Lung (tissue), 12 donors: ENCODE results near the gene PLA2G4F. TPM values are rescaled to one million over a fixed set of nuclear protein-coding genes. Genes with fewer than 3 reads are reported as not detected.

Experiments used
- ATAC-seq: fragments of 200-7000 bp; cut with Tn5 transposase; one replicate; pipeline ENCODE4 v1.9.1; 2020; ENCODE audit warnings: moderate number of reproducible peaks; ENCODE audit not compliant: insufficient read depth, low FRiP score
- DNase-seq, 3 donors: peaks; one replicate each; pipeline ENCODE4 v3.0.0-alpha.2; 2013 to 2017
- H3K27ac ChIP-seq, 2 donors: one replicate each; pipeline ENCODE4 v1.5.1; 2013; ENCODE audit warnings: mild to moderate bottlenecking in 2 of 2, moderate library complexity in 2 of 2, control low read depth in 1 of 2, inconsistent platforms in 1 of 2, low read depth in 1 of 2, low read length in 1 of 2
- H3K27me3 ChIP-seq, 3 donors: one replicate each; pipeline ENCODE4 v1.5.1; 2013; ENCODE audit warnings: low read length in 2 of 3; ENCODE audit not compliant: control insufficient read depth in 3 of 3, insufficient read depth in 3 of 3
- H3K36me3 ChIP-seq, 4 donors: one replicate each; pipeline ENCODE4 v1.5.1; 2013; ENCODE audit warnings: low read length in 4 of 4, mild to moderate bottlenecking in 1 of 4, moderate library complexity in 1 of 4; ENCODE audit not compliant: control insufficient read depth in 4 of 4, insufficient read depth in 4 of 4
- H3K4me1 ChIP-seq, 5 donors: one replicate each; pipeline ENCODE4 v1.5.1; 2013; ENCODE audit warnings: low read length in 5 of 5, mild to moderate bottlenecking in 2 of 5, moderate library complexity in 1 of 5; ENCODE audit not compliant: control insufficient read depth in 5 of 5, insufficient read depth in 5 of 5
- H3K4me3 ChIP-seq: one replicate; pipeline ENCODE4 v1.5.1; 2013; ENCODE audit warnings: mild to moderate bottlenecking, control low read depth, moderate library complexity
- H3K9ac ChIP-seq, 2 donors: one replicate each; pipeline ENCODE4 v1.5.1; 2013; ENCODE audit warnings: low read length in 2 of 2, control low read depth in 1 of 2; ENCODE audit not compliant: insufficient read depth in 1 of 2
- H3K9me3 ChIP-seq, 4 donors: one replicate each; pipeline ENCODE4 v1.5.1; 2013; ENCODE audit warnings: low read length in 3 of 4, mild to moderate bottlenecking in 1 of 4, moderate library complexity in 1 of 4; ENCODE audit not compliant: control insufficient read depth in 4 of 4, insufficient read depth in 3 of 4
- CTCF ChIP-seq: IDR thresholded peaks from 2 replicates; pipeline ENCODE4 v1.5.1; 2012; ENCODE audit warnings: mild to moderate bottlenecking; ENCODE audit errors: control extremely low read depth, extremely low read depth
- WGBS, 2 donors: extraction: QIAGEN DNeasy Blood & Tissue Kit; methylation state at CpG; one replicate each; pipeline ENCODE4 v1.1.7; 2013; 5-methylcytosine and 5-hydroxymethylcytosine counted together
- polyA plus RNA-seq, 2 donors: library from polyadenylated mRNA; stranded (reverse); fragments of 200-250 nt; gene quantifications; one replicate each; pipeline ENCODE4 v1.2.1, GENCODE V29; 2013
- total RNA-seq, 2 donors: library from RNA; depleted of rRNA in 1 of 2; stranded (reverse); fragments of >200 nt in 1 of 2; gene quantifications; one replicate each; pipeline ENCODE4 v1.2.1, GENCODE V29; 2014 to 2021
- donor health status: control.
- donor health status: control.
- donor health status: Bipolar disorder and iron deficiency.
- donor health status: healthy.
- donor health status: DM: yes; HTN: yes; CAD: no.

PLA2G4F gene
- total and polyA plus RNA-seq, 4 donors = 10.9 to 116 (median 41.8) TPM

GRCh38 chr15:42152196-42152920, 4.1 kb downstream of the PLA2G4F start:
- no peaks in the 10 kb centered on the region for H3K27me3 ChIP-seq
- no peaks in the 10 kb centered on the region for H3K36me3 ChIP-seq
- no peak for TF ChIP-seq CTCF
- peak in 1 of 3 donors; percentile 21 for DNase-seq
- ATAC-seq = peak; percentile 53
- 73 to 92% methylated on average over 14 of the region's 14 CpGs for WGBS, 2 donors
- H3K9me3 ChIP-seq = no peaks in the 10 kb centered on the region
- H3K27ac ChIP-seq = peak overlapping the region; percentile 58 to 66
- no peak overlapping the region for H3K4me3 ChIP-seq
- H3K4me1 ChIP-seq = peaks cover 0 to 27% (median 12%) of the 10 kb centered on the region in 5 donors
- no peak overlapping the region for H3K9ac ChIP-seq

- Histone ChIP-seq H3K4me1 (peaks cover 0 to 27% (median 12%) of the 10 kb centered on the region in 5 donors), H3K4me3 (no peak overlapping the region), H3K9me3 (no peaks in the 10 kb centered on the region), H3K27ac (peak overlapping the region; percentile 49 to 58), H3K27me3 (no peaks in the 10 kb centered on the region), H3K36me3 (no peaks in the 10 kb centered on the region), H3K9ac (no peak overlapping the region)
- ATAC-seq = no peak
- DNase-seq = peak in 1 of 3 donors; percentile 28
- WGBS, 2 donors = 57 to 67% methylated on average over 4 of the region's 4 CpGs
- no peak for TF ChIP-seq CTCF
These were observed 4.7 kb downstream of the PLA2G4F start for GRCh38 chr15:42151736-42152135.

- no peaks in the 10 kb centered on the region for H3K9me3 ChIP-seq
- WGBS, 2 donors = 87 to 91% methylated on average over 10 of the region's 10 CpGs
- ATAC-seq (no peak), DNase-seq (no peak)
- no peak overlapping the region for H3K4me3 ChIP-seq
- no peaks in the 10 kb centered on the region for H3K27me3 ChIP-seq
- no peak overlapping the region for H3K27ac ChIP-seq
- H3K4me1 ChIP-seq = peaks cover 0 to 27% (median 12%) of the 10 kb centered on the region in 5 donors
- TF ChIP-seq CTCF = no peak
- H3K9ac ChIP-seq = no peak overlapping the region
- no peaks in the 10 kb centered on the region for H3K36me3 ChIP-seq
These were observed 5.3 kb downstream of the PLA2G4F start for GRCh38 chr15:42151141-42151561.
